ENCODE measurements around the gene CNKSR3. TPM values are rescaled to one million over a fixed set of nuclear protein-coding genes. Genes with fewer than 3 reads are reported as not detected.

The CNKSR3 gene
- polyA plus RNA-seq, 1 of the 3 experiments (the other 2 are of a cell fraction) = 1.6 TPM

- H3F3A ChIP-seq (replicated peaks; ENCODE audit: insufficient read depth) = no peaks in the 10 kb centered on the region
- H3K4me3 ChIP-seq (ENCODE audit: low read depth in 2 of 2, low read length in 1 of 2) = no peak overlapping the region
- ChIA-PET CTCF (interaction anchor here (1.7 to 5.8 kb wide), 2 partner anchors 10 to 50 kb away, joined by 4 to 32 read pairs; partner anchors contain the start of gene CNKSR3), POLR2A (interaction anchor here (0.8 to 1.1 kb wide), 2 partner anchors 51 to 71 kb away, joined by 3 read pairs; no protein-coding TSS in a partner anchor)
- no peak overlapping the region for H3K4me2 ChIP-seq
- no peak overlapping the region for H2AFZ ChIP-seq (ENCODE audit: low read depth)
- 91% methylated on average over 6 of the region's 6 CpGs for WGBS (ENCODE audit: low lambda C conversion rate)
- H3K9me3 ChIP-seq = no peaks in the 10 kb centered on the region
- no peak for DNase-seq
- H3K27me3 ChIP-seq (ENCODE audit: insufficient read depth) = no peaks in the 10 kb centered on the region
- no peaks in the 10 kb centered on the region for H4K20me1 ChIP-seq (ENCODE audit: insufficient read depth)
- H3K27ac ChIP-seq (ENCODE audit: low read depth in 2 of 2, low read length in 1 of 2) = no peak overlapping the region
- TF ChIP-seq IRF3 (IDR thresholded peaks at IDR 0.05; ENCODE audit: low read depth, low read length) (no peak), MAX (IDR thresholded peaks at IDR 0.05; ENCODE audit: low read depth) (no peak), FOXM1 (IDR thresholded peaks at IDR 0.05; ENCODE audit: low read depth) (no peak), RCOR1 (IDR thresholded peaks at IDR 0.05; ENCODE audit: low read length) (no peak), MEF2A (IDR thresholded peaks at IDR 0.05; ENCODE audit: borderline replicate concordance, low read depth) (no peak), EZH2phosphoT487 (IDR thresholded peaks at IDR 0.05; ENCODE audit: borderline replicate concordance, low read depth) (no peak), USF1 (IDR thresholded peaks at IDR 0.05; ENCODE audit: borderline replicate concordance, low read depth) (no peak), USF2 (IDR thresholded peaks at IDR 0.05; ENCODE audit: borderline replicate concordance, low read depth, low read length) (no peak), TCF12 (IDR thresholded peaks at IDR 0.05) (no peak), POLR2AphosphoS5 (IDR thresholded peaks at IDR 0.05; ENCODE audit: low read depth, low read length) (no peak), TEAD4 (IDR thresholded peaks at IDR 0.05; ENCODE audit: borderline replicate concordance, insufficient read depth) (no peak), YY1 (IDR thresholded peaks at IDR 0.05; ENCODE audit: low read depth) (no peak)
- H3K9me2 ChIP-seq = no peaks in the 10 kb centered on the region
- no peak overlapping the region for H3K9ac ChIP-seq
- 0 out of 2 replicates have a peak, but pooled peaks cover 4% of the 10 kb centered on the region for H3K79me2 ChIP-seq (ENCODE audit: insufficient read depth)
- no peaks in the 10 kb centered on the region for H3K36me3 ChIP-seq (replicated peaks in 1 of 2; ENCODE audit: control insufficient read depth in 1 of 2, insufficient read depth in 2 of 2, low read length in 1 of 2)
- H3K4me1 ChIP-seq (ENCODE audit: control insufficient read depth in 1 of 2, insufficient read depth in 2 of 2, low read depth in 1 of 2, low read length in 1 of 2) = no peaks in the 10 kb centered on the region; a peak in 2 of 4 replicates
Measured at GRCh38 chr6:154498340-154498934, 12.0 kb downstream of the CNKSR3 start.

GRCh38 chr6:154496793-154497517 is 13.5 kb downstream of the CNKSR3 start:
- CTCF ChIA-PET = interaction anchor here (1.3 to 5.8 kb wide), 4 partner anchors 12 to 48 kb away, joined by 3 to 32 read pairs (median 4); partner anchors contain the start of gene CNKSR3
- TF ChIP-seq SIN3A (IDR thresholded peaks at IDR 0.05; ENCODE audit: borderline replicate concordance, low read depth, low read length) (no peak), FOSL2 (IDR thresholded peaks at IDR 0.05; ENCODE audit: borderline replicate concordance, low read depth) (no peak), USF1 (IDR thresholded peaks at IDR 0.05; ENCODE audit: borderline replicate concordance, low read depth) (no peak), MEF2A (IDR thresholded peaks at IDR 0.05; ENCODE audit: borderline replicate concordance, low read depth) (no peak), RAD21 (IDR thresholded peaks at IDR 0.05; ENCODE audit: low read length) (no peak), PBX3 (IDR thresholded peaks at IDR 0.05) (no peak)

More at GRCh38 chr6:154496793-154497517, 13.5 kb downstream of the CNKSR3 start:
- Histone ChIP-seq H3K27ac (ENCODE audit: low read depth in 2 of 2, low read length in 1 of 2) (no peak overlapping the region), H3K27me3 (ENCODE audit: insufficient read depth) (no peaks in the 10 kb centered on the region), H4K20me1 (ENCODE audit: insufficient read depth) (no peaks in the 10 kb centered on the region), H3F3A (replicated peaks; ENCODE audit: insufficient read depth) (no peaks in the 10 kb centered on the region), H2AFZ (ENCODE audit: low read depth) (no peak overlapping the region), H3K79me2 (ENCODE audit: insufficient read depth) (no peaks in the 10 kb centered on the region), H3K9me3 (no peaks in the 10 kb centered on the region), H3K4me3 (ENCODE audit: low read depth in 2 of 2, low read length in 1 of 2) (no peak overlapping the region), H3K4me2 (no peak overlapping the region), H3K9me2 (no peaks in the 10 kb centered on the region), H3K36me3 (replicated peaks in 1 of 2; ENCODE audit: control insufficient read depth in 1 of 2, insufficient read depth in 2 of 2, low read length in 1 of 2) (no peaks in the 10 kb centered on the region), H3K4me1 (ENCODE audit: control insufficient read depth in 1 of 2, insufficient read depth in 2 of 2, low read depth in 1 of 2, low read length in 1 of 2) (peaks cover 0 to 2% of the 10 kb centered on the region in 2 experiments; a peak in 2 of 4 replicates), H3K9ac (no peak overlapping the region)
- POLR2A ChIA-PET = no interaction called here
- no peak for DNase-seq
- WGBS (ENCODE audit: low lambda C conversion rate) = 92% methylated on average over 16 of the region's 16 CpGs
